Liver (tissue), 9 donors: ENCODE results near the gene MEIS1. TPM values are rescaled to one million over a fixed set of nuclear protein-coding genes. Genes with fewer than 3 reads are reported as not detected.

ENCODE experiments used
- DNase-seq: peaks from one replicate; pipeline ENCODE4 v3.0.0-alpha.2; 2017; ENCODE audit warnings: low spot score
- H3K27ac ChIP-seq, 2 donors: one replicate each; pipeline ENCODE4 v1.7.0; 2013; ENCODE audit warnings: inconsistent platforms in 2 of 2, low read length in 2 of 2, control low read depth in 1 of 2, low read depth in 1 of 2, mild to moderate bottlenecking in 1 of 2
- H3K27me3 ChIP-seq, 4 donors: one replicate each; pipeline versions ENCODE4 v1.6.1 to v1.7.0; 2013; ENCODE audit warnings: low read length in 3 of 4, inconsistent platforms in 1 of 4, mild to moderate bottlenecking in 1 of 4, moderate library complexity in 1 of 4; ENCODE audit not compliant: control insufficient read depth in 4 of 4, insufficient read depth in 4 of 4
- H3K36me3 ChIP-seq, 4 donors: one replicate each; pipeline versions ENCODE4 v1.6.1 to v1.7.0; 2013; ENCODE audit warnings: low read length in 3 of 4, mild to moderate bottlenecking in 3 of 4, low read depth in 1 of 4, moderate library complexity in 1 of 4; ENCODE audit not compliant: control insufficient read depth in 4 of 4, insufficient read depth in 3 of 4
- H3K4me1 ChIP-seq, 4 donors: one replicate each; pipeline versions ENCODE4 v1.6.1 to v1.7.0; 2013; ENCODE audit warnings: low read length in 3 of 4, mild to moderate bottlenecking in 3 of 4, moderate library complexity in 1 of 4; ENCODE audit not compliant: control insufficient read depth in 4 of 4, insufficient read depth in 4 of 4
- H3K4me3 ChIP-seq, 3 donors: one replicate each; pipeline versions ENCODE4 v1.6.1 to v1.7.0; 2013; ENCODE audit warnings: low read length in 3 of 3, control low read depth in 1 of 3, low read depth in 1 of 3, mild to moderate bottlenecking in 1 of 3
- H3K9ac ChIP-seq, 2 donors: one replicate each; pipeline ENCODE4 v1.7.0; 2013; ENCODE audit warnings: low read length in 2 of 2, mild to moderate bottlenecking in 2 of 2, moderate library complexity in 2 of 2, control low read depth in 1 of 2, low read depth in 1 of 2
- H3K9me3 ChIP-seq, 4 donors: one replicate each; pipeline versions ENCODE4 v1.6.1 to v1.7.0; 2013; ENCODE audit warnings: low read length in 3 of 4; ENCODE audit not compliant: control insufficient read depth in 4 of 4
- CTCF ChIP-seq: fragments of 150-350 bp; IDR thresholded peaks from 2 replicates; pipeline ENCODE4 v1.5.1; 2017; ENCODE audit warnings: improper control_type of control experiment, low read depth, low read length; ENCODE audit not compliant: missing input control
- EGR1 ChIP-seq, 2 donors: IDR thresholded peaks; 2 replicates each; pipeline ENCODE4 v1.6.1; 2016 to 2018; ENCODE audit warnings: antibody characterized with exemption in 2 of 2, low read depth in 2 of 2
- FOXA1 ChIP-seq: IDR thresholded peaks from 2 replicates; pipeline ENCODE4 v1.6.1; 2016; ENCODE audit warnings: antibody characterized with exemption
- FOXA2 ChIP-seq: IDR thresholded peaks from 2 replicates; pipeline ENCODE4 v1.6.1; 2016; ENCODE audit warnings: antibody characterized with exemption
- GABPA ChIP-seq, 2 donors: IDR thresholded peaks in 1 of 2; conservative IDR thresholded peaks in 1 of 2; 2 replicates each; pipeline ENCODE4 v1.6.1; 2016; ENCODE audit warnings: antibody characterized with exemption in 2 of 2, mild to moderate bottlenecking in 1 of 2, moderate library complexity in 1 of 2
- HNF4A ChIP-seq, 2 donors: conservative IDR thresholded peaks; 2 replicates each; pipeline ENCODE4 v1.6.1; 2016; ENCODE audit warnings: antibody characterized with exemption in 2 of 2, mild to moderate bottlenecking in 2 of 2
- HNF4G ChIP-seq: IDR thresholded peaks from 2 replicates; pipeline ENCODE4 v1.6.1; 2016; ENCODE audit warnings: antibody characterized with exemption
- JUND ChIP-seq, 2 donors: IDR thresholded peaks; 2 replicates each; pipeline ENCODE4 v1.6.1; 2016; ENCODE audit warnings: antibody characterized with exemption in 2 of 2
- MAX ChIP-seq: IDR thresholded peaks from 2 replicates; pipeline ENCODE4 v1.6.1; 2016; ENCODE audit warnings: antibody characterized with exemption
- NR2F2 ChIP-seq: IDR thresholded peaks from 2 replicates; pipeline ENCODE4 v1.6.1; 2016; ENCODE audit warnings: antibody characterized with exemption
- RAD21 ChIP-seq, 2 donors: IDR thresholded peaks; 2 replicates each; pipeline ENCODE4 v1.6.1; 2016; ENCODE audit warnings: antibody characterized with exemption in 2 of 2, mild to moderate bottlenecking in 2 of 2
- RXRA ChIP-seq, 2 donors: IDR thresholded peaks; 2 replicates each; pipeline ENCODE4 v1.6.1; 2017 to 2018; ENCODE audit warnings: antibody characterized with exemption in 2 of 2, mild to moderate bottlenecking in 1 of 2
- TAF1 ChIP-seq: conservative IDR thresholded peaks from 2 replicates; pipeline ENCODE4 v1.6.1; 2016; ENCODE audit warnings: antibody characterized with exemption, mild to moderate bottlenecking
- YY1 ChIP-seq: IDR thresholded peaks from 2 replicates; pipeline ENCODE4 v1.6.1; 2016; ENCODE audit warnings: antibody characterized with exemption, mild to moderate bottlenecking
- WGBS: extraction: QIAGEN DNeasy Blood & Tissue Kit; methylation state at CpG from one replicate; pipeline ENCODE4 v1.1.7; 2013; 5-methylcytosine and 5-hydroxymethylcytosine counted together
- polyA plus RNA-seq, 2 donors: library from polyadenylated mRNA; stranded (reverse) in 1 of 2; unstranded in 1 of 2; fragments of 200-250 nt in 1 of 2; fragments of >200 nt in 1 of 2; fragmentation: Nextera tagmentation in 1 of 2; extraction: Ambion mirVana in 1 of 2; gene quantifications; one replicate each; pipeline versions ENCODE4 v1.2.1 to v1.2.3, GENCODE V29; 2013 to 2015
- total RNA-seq, 2 donors: library from RNA; depleted of rRNA; stranded (reverse); fragments of >200 nt; gene quantifications; one replicate each; pipeline ENCODE4 v1.2.3, GENCODE V29; 2014
- TF ChIP-seq, protein P1 (sequence below): IDR thresholded peaks from 2 replicates; pipeline ENCODE4 v1.6.1; 2016; ENCODE audit warnings: antibody characterized with exemption, mild to moderate bottlenecking
- donor health status: healthy.
- donor health status: healthy.
- donor health status: healthy.
- donor health status: healthy.
- donor health status: healthy.

MEIS1 gene
- total and polyA plus RNA-seq, 4 donors: 1.6 to 8.6 (median 5.5) TPM

GRCh38 chr2:66548422-66548821, 113.5 kb downstream of the MEIS1 start:
- TF ChIP-seq FOXA1: no peak
- TF ChIP-seq YY1: no peak
- TF ChIP-seq, protein P1, sequence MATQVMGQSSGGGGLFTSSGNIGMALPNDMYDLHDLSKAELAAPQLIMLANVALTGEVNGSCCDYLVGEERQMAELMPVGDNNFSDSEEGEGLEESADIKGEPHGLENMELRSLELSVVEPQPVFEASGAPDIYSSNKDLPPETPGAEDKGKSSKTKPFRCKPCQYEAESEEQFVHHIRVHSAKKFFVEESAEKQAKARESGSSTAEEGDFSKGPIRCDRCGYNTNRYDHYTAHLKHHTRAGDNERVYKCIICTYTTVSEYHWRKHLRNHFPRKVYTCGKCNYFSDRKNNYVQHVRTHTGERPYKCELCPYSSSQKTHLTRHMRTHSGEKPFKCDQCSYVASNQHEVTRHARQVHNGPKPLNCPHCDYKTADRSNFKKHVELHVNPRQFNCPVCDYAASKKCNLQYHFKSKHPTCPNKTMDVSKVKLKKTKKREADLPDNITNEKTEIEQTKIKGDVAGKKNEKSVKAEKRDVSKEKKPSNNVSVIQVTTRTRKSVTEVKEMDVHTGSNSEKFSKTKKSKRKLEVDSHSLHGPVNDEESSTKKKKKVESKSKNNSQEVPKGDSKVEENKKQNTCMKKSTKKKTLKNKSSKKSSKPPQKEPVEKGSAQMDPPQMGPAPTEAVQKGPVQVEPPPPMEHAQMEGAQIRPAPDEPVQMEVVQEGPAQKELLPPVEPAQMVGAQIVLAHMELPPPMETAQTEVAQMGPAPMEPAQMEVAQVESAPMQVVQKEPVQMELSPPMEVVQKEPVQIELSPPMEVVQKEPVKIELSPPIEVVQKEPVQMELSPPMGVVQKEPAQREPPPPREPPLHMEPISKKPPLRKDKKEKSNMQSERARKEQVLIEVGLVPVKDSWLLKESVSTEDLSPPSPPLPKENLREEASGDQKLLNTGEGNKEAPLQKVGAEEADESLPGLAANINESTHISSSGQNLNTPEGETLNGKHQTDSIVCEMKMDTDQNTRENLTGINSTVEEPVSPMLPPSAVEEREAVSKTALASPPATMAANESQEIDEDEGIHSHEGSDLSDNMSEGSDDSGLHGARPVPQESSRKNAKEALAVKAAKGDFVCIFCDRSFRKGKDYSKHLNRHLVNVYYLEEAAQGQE: no peak
- no peak for TF ChIP-seq RXRA (IDR thresholded peaks at IDR 0.05)
- no peak for TF ChIP-seq JUND (IDR thresholded peaks at IDR 0.05)
- TF ChIP-seq TAF1: no peak
- no peak for TF ChIP-seq RAD21 (IDR thresholded peaks at IDR 0.05)
- no peak for TF ChIP-seq HNF4G
- no peak for TF ChIP-seq GABPA (IDR thresholded peaks at IDR 0.05 in 1 of 2, conservative IDR thresholded peaks at IDR 0.05 in 1 of 2)
- TF ChIP-seq HNF4A (conservative IDR thresholded peaks at IDR 0.05): no peak
- TF ChIP-seq CTCF: no peak
- no peak for TF ChIP-seq EGR1 (IDR thresholded peaks at IDR 0.05; ENCODE audit: low read depth in 2 of 2)
- WGBS: 80% methylated on average over 3 of the region's 3 CpGs
- Histone ChIP-seq H3K4me1 (peaks cover 3 to 18% (median 11%) of the 10 kb centered on the region in 4 donors), H3K27me3 (no peaks in the 10 kb centered on the region), H3K27ac (no peak overlapping the region), H3K4me3 (no peak overlapping the region), H3K36me3 (no peaks in the 10 kb centered on the region), H3K9me3 (no peaks in the 10 kb centered on the region), H3K9ac (no peak overlapping the region)
- no peak for DNase-seq

- H3K36me3 ChIP-seq: no peaks in the 10 kb centered on the region
- no peak overlapping the region for H3K27ac ChIP-seq
- H3K4me3 ChIP-seq: no peak overlapping the region
- 86% methylated on average over 1 of the region's 1 CpG for WGBS
- peaks cover 3 to 10% (median 4%) of the 10 kb centered on the region in 4 donors for H3K4me1 ChIP-seq
- no peaks in the 10 kb centered on the region for H3K27me3 ChIP-seq
- no peak for DNase-seq
- H3K9ac ChIP-seq: no peak overlapping the region
- TF ChIP-seq CTCF (no peak), YY1 (no peak), RXRA (IDR thresholded peaks at IDR 0.05) (no peak), HNF4A (conservative IDR thresholded peaks at IDR 0.05) (no peak), FOXA1 (no peak), MAX (no peak), FOXA2 (no peak), HNF4G (no peak), NR2F2 (no peak), JUND (IDR thresholded peaks at IDR 0.05) (no peak), TAF1 (no peak)
- no peaks in the 10 kb centered on the region for H3K9me3 ChIP-seq
These were observed 115.9 kb downstream of the MEIS1 start for GRCh38 chr2:66550826-66551225.
